Liver (tissue), 9 donors: ENCODE measurements around the gene GABARAPL1. TPM values are rescaled to one million over a fixed set of nuclear protein-coding genes. Genes with fewer than 3 reads are reported as not detected.

Experiments used
- DNase-seq: peaks from one replicate; pipeline ENCODE4 v3.0.0-alpha.2; 2017; ENCODE audit warnings: low spot score
- H3K27ac ChIP-seq, 2 donors: one replicate each; pipeline ENCODE4 v1.7.0; 2013; ENCODE audit warnings: inconsistent platforms in 2 of 2, low read length in 2 of 2, control low read depth in 1 of 2, low read depth in 1 of 2, mild to moderate bottlenecking in 1 of 2
- H3K27me3 ChIP-seq, 4 donors: one replicate each; pipeline versions ENCODE4 v1.6.1 to v1.7.0; 2013; ENCODE audit warnings: low read length in 3 of 4, inconsistent platforms in 1 of 4, mild to moderate bottlenecking in 1 of 4, moderate library complexity in 1 of 4; ENCODE audit not compliant: control insufficient read depth in 4 of 4, insufficient read depth in 4 of 4
- H3K36me3 ChIP-seq, 4 donors: one replicate each; pipeline versions ENCODE4 v1.6.1 to v1.7.0; 2013; ENCODE audit warnings: low read length in 3 of 4, mild to moderate bottlenecking in 3 of 4, low read depth in 1 of 4, moderate library complexity in 1 of 4; ENCODE audit not compliant: control insufficient read depth in 4 of 4, insufficient read depth in 3 of 4
- H3K4me1 ChIP-seq, 4 donors: one replicate each; pipeline versions ENCODE4 v1.6.1 to v1.7.0; 2013; ENCODE audit warnings: low read length in 3 of 4, mild to moderate bottlenecking in 3 of 4, moderate library complexity in 1 of 4; ENCODE audit not compliant: control insufficient read depth in 4 of 4, insufficient read depth in 4 of 4
- H3K4me3 ChIP-seq, 3 donors: one replicate each; pipeline versions ENCODE4 v1.6.1 to v1.7.0; 2013; ENCODE audit warnings: low read length in 3 of 3, control low read depth in 1 of 3, low read depth in 1 of 3, mild to moderate bottlenecking in 1 of 3
- H3K9ac ChIP-seq, 2 donors: one replicate each; pipeline ENCODE4 v1.7.0; 2013; ENCODE audit warnings: low read length in 2 of 2, mild to moderate bottlenecking in 2 of 2, moderate library complexity in 2 of 2, control low read depth in 1 of 2, low read depth in 1 of 2
- H3K9me3 ChIP-seq, 4 donors: one replicate each; pipeline versions ENCODE4 v1.6.1 to v1.7.0; 2013; ENCODE audit warnings: low read length in 3 of 4; ENCODE audit not compliant: control insufficient read depth in 4 of 4
- EGR1 ChIP-seq, 2 donors: IDR thresholded peaks; 2 replicates each; pipeline ENCODE4 v1.6.1; 2016 to 2018; ENCODE audit warnings: antibody characterized with exemption in 2 of 2, low read depth in 2 of 2
- FOXA1 ChIP-seq: IDR thresholded peaks from 2 replicates; pipeline ENCODE4 v1.6.1; 2016; ENCODE audit warnings: antibody characterized with exemption
- FOXA2 ChIP-seq: IDR thresholded peaks from 2 replicates; pipeline ENCODE4 v1.6.1; 2016; ENCODE audit warnings: antibody characterized with exemption
- GABPA ChIP-seq, 2 donors: IDR thresholded peaks in 1 of 2; conservative IDR thresholded peaks in 1 of 2; 2 replicates each; pipeline ENCODE4 v1.6.1; 2016; ENCODE audit warnings: antibody characterized with exemption in 2 of 2, mild to moderate bottlenecking in 1 of 2, moderate library complexity in 1 of 2
- HNF4A ChIP-seq, 2 donors: conservative IDR thresholded peaks; 2 replicates each; pipeline ENCODE4 v1.6.1; 2016; ENCODE audit warnings: antibody characterized with exemption in 2 of 2, mild to moderate bottlenecking in 2 of 2
- HNF4G ChIP-seq: IDR thresholded peaks from 2 replicates; pipeline ENCODE4 v1.6.1; 2016; ENCODE audit warnings: antibody characterized with exemption
- JUND ChIP-seq, 2 donors: IDR thresholded peaks; 2 replicates each; pipeline ENCODE4 v1.6.1; 2016; ENCODE audit warnings: antibody characterized with exemption in 2 of 2
- NR2F2 ChIP-seq: IDR thresholded peaks from 2 replicates; pipeline ENCODE4 v1.6.1; 2016; ENCODE audit warnings: antibody characterized with exemption
- RAD21 ChIP-seq, 2 donors: IDR thresholded peaks; 2 replicates each; pipeline ENCODE4 v1.6.1; 2016; ENCODE audit warnings: antibody characterized with exemption in 2 of 2, mild to moderate bottlenecking in 2 of 2
- REST ChIP-seq: IDR thresholded peaks from 2 replicates; pipeline ENCODE4 v1.6.1; 2016; ENCODE audit warnings: antibody characterized with exemption, mild to moderate bottlenecking
- RXRA ChIP-seq, 2 donors: IDR thresholded peaks; 2 replicates each; pipeline ENCODE4 v1.6.1; 2017 to 2018; ENCODE audit warnings: antibody characterized with exemption in 2 of 2, mild to moderate bottlenecking in 1 of 2
- SP1 ChIP-seq: IDR thresholded peaks from 2 replicates; pipeline ENCODE4 v1.6.1; 2018; ENCODE audit warnings: antibody characterized with exemption, mild to moderate bottlenecking
- TAF1 ChIP-seq: conservative IDR thresholded peaks from 2 replicates; pipeline ENCODE4 v1.6.1; 2016; ENCODE audit warnings: antibody characterized with exemption, mild to moderate bottlenecking
- YY1 ChIP-seq: IDR thresholded peaks from 2 replicates; pipeline ENCODE4 v1.6.1; 2016; ENCODE audit warnings: antibody characterized with exemption, mild to moderate bottlenecking
- WGBS: extraction: QIAGEN DNeasy Blood & Tissue Kit; methylation state at CpG from one replicate; pipeline ENCODE4 v1.1.7; 2013; 5-methylcytosine and 5-hydroxymethylcytosine counted together
- polyA plus RNA-seq, 2 donors: library from polyadenylated mRNA; stranded (reverse) in 1 of 2; unstranded in 1 of 2; fragments of 200-250 nt in 1 of 2; fragments of >200 nt in 1 of 2; fragmentation: Nextera tagmentation in 1 of 2; extraction: Ambion mirVana in 1 of 2; gene quantifications; one replicate each; pipeline versions ENCODE4 v1.2.1 to v1.2.3, GENCODE V29; 2013 to 2015
- total RNA-seq, 2 donors: library from RNA; depleted of rRNA; stranded (reverse); fragments of >200 nt; gene quantifications; one replicate each; pipeline ENCODE4 v1.2.3, GENCODE V29; 2014
- TF ChIP-seq, protein P1 (sequence below): fragments of 150-350 bp; IDR thresholded peaks from 2 replicates; pipeline ENCODE4 v1.5.1; 2017; ENCODE audit warnings: improper control_type of control experiment, low read depth, low read length; ENCODE audit not compliant: missing input control
- TF ChIP-seq, protein P2 (sequence below): IDR thresholded peaks from 2 replicates; pipeline ENCODE4 v1.6.1; 2016; ENCODE audit warnings: antibody characterized with exemption
- TF ChIP-seq, protein P3 (sequence below): IDR thresholded peaks from 2 replicates; pipeline ENCODE4 v1.6.1; 2016; ENCODE audit warnings: antibody characterized with exemption
- donor health status: healthy.
- donor health status: healthy.
- donor health status: healthy.
- donor health status: healthy.
- donor health status: healthy.

GABARAPL1 gene
- total and polyA plus RNA-seq, 4 donors = 18.0 to 118 (median 53.0) TPM

DNA sequence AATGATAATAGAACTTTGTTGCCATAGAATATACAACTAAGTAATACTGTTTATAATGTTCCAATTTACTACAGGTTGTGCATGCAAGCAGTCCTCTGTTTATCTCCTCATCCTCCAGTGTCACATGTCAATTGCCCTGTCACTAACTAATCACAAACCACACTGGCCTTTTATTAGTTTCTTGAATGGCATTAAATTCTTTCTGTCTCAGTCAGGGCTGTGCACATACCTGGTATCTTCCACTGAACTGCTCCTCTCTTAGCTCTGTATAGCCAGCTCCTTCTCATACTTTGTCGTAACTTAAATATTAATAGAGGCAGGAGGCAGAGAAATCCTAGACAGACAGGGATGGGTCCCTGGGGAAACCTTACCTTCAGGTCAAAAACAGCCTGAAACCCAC, 24.0 kb downstream of the GABARAPL1 start:
- H3K36me3 ChIP-seq = no peaks in the 10 kb centered on the region
- H3K9ac ChIP-seq = no peak overlapping the region
- H3K4me1 ChIP-seq = no peaks in the 10 kb centered on the region
- no peak overlapping the region for H3K27ac ChIP-seq
- no peak overlapping the region for H3K4me3 ChIP-seq
- WGBS = 94% methylated on average over 1 of the region's 1 CpG
- no peaks in the 10 kb centered on the region for H3K27me3 ChIP-seq
- H3K9me3 ChIP-seq = peaks cover 0 to 4% (median 1%) of the 10 kb centered on the region in 4 donors
- TF ChIP-seq YY1 (no peak), RXRA (IDR thresholded peaks at IDR 0.05) (no peak), TAF1 (no peak), GABPA (IDR thresholded peaks at IDR 0.05 in 1 of 2, conservative IDR thresholded peaks at IDR 0.05 in 1 of 2) (no peak), JUND (IDR thresholded peaks at IDR 0.05) (no peak), HNF4G (no peak), SP1 (no peak), FOXA2 (no peak), EGR1 (IDR thresholded peaks at IDR 0.05; ENCODE audit: low read depth in 2 of 2) (no peak), FOXA1 (no peak), NR2F2 (no peak)
- TF ChIP-seq, protein P1, sequence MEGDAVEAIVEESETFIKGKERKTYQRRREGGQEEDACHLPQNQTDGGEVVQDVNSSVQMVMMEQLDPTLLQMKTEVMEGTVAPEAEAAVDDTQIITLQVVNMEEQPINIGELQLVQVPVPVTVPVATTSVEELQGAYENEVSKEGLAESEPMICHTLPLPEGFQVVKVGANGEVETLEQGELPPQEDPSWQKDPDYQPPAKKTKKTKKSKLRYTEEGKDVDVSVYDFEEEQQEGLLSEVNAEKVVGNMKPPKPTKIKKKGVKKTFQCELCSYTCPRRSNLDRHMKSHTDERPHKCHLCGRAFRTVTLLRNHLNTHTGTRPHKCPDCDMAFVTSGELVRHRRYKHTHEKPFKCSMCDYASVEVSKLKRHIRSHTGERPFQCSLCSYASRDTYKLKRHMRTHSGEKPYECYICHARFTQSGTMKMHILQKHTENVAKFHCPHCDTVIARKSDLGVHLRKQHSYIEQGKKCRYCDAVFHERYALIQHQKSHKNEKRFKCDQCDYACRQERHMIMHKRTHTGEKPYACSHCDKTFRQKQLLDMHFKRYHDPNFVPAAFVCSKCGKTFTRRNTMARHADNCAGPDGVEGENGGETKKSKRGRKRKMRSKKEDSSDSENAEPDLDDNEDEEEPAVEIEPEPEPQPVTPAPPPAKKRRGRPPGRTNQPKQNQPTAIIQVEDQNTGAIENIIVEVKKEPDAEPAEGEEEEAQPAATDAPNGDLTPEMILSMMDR = no peak
- TF ChIP-seq, protein P2, sequence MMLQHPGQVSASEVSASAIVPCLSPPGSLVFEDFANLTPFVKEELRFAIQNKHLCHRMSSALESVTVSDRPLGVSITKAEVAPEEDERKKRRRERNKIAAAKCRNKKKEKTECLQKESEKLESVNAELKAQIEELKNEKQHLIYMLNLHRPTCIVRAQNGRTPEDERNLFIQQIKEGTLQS = no peak
- DNase-seq = no peak

DNA sequence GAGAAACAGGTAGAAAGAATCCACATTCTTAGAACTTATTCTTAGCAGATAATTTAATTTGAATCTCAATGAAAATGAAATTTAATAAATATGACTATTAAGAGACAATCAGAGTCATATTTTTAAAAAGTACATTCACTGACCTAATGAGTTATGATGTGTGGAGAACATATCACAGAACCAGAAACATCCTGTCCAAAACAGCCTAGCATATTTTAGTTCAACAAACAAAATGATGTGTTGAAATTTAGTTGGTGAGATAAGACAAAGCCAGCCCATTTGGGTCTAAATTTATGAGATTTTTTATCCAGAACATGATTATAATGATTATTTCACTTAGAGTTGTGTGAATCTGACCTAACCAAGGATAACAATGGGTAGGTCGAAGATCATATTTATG, 25.8 kb downstream of the GABARAPL1 start:
- no peak overlapping the region for H3K27ac ChIP-seq
- 93% methylated on average over 1 of the region's 1 CpG for WGBS
- TF ChIP-seq YY1 (no peak), EGR1 (IDR thresholded peaks at IDR 0.05; ENCODE audit: low read depth in 2 of 2) (no peak), RXRA (IDR thresholded peaks at IDR 0.05) (no peak), TAF1 (no peak), JUND (IDR thresholded peaks at IDR 0.05) (no peak), REST (no peak), HNF4G (no peak), NR2F2 (no peak), HNF4A (conservative IDR thresholded peaks at IDR 0.05) (no peak), SP1 (no peak), GABPA (IDR thresholded peaks at IDR 0.05 in 1 of 2, conservative IDR thresholded peaks at IDR 0.05 in 1 of 2) (no peak), RAD21 (IDR thresholded peaks at IDR 0.05) (no peak), FOXA1 (no peak), FOXA2 (no peak)
- TF ChIP-seq, protein P2 = no peak
- TF ChIP-seq, protein P1 = no peak
- TF ChIP-seq, protein P3, sequence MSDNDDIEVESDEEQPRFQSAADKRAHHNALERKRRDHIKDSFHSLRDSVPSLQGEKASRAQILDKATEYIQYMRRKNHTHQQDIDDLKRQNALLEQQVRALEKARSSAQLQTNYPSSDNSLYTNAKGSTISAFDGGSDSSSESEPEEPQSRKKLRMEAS = no peak
- no peaks in the 10 kb centered on the region for H3K36me3 ChIP-seq
- H3K4me1 ChIP-seq = no peaks in the 10 kb centered on the region
- peaks cover 0 to 4% (median 1%) of the 10 kb centered on the region in 4 donors for H3K9me3 ChIP-seq
- no peak for DNase-seq
- H3K27me3 ChIP-seq = no peaks in the 10 kb centered on the region
- H3K9ac ChIP-seq = no peak overlapping the region
- no peak overlapping the region for H3K4me3 ChIP-seq
